PC-9 (cell line): ENCODE data around the gene ELK3. TPM values are rescaled to one million over a fixed set of nuclear protein-coding genes. Genes with fewer than 3 reads are reported as not detected.
"Not testable (repeated sequence)": the region's sequence is repeated elsewhere in the genome, so short reads cannot be mapped to it uniquely, and the experiment has no call there.

ENCODE experiments used
- BruUV-seq: library from RNA; stranded (reverse); fragments of 400-500 nt; replicated peaks from 2 replicates; lab custom pipeline; 2021; lab: Mats Ljungman, UMichigan
- CTCF ChIA-PET: fragments of 300-600 bp; sonication (Branson Sonifier 250); formaldehyde crosslinking; loops from one replicate; lab custom pipeline; 2022; ENCODE audit warnings: antibody characterized with exemption; lab: Charles Lee
- POLR2A ChIA-PET: fragments of 300-600 bp; sonication (Branson Sonifier 250); formaldehyde crosslinking; loops from one replicate; lab custom pipeline; 2022; ENCODE audit warnings: antibody characterized with exemption; ENCODE audit not compliant: unreplicated experiment; lab: Charles Lee
- DNase-seq, 2 experiments: peaks; one replicate each; pipeline versions ENCODE4 v3.0.0 to v3.0.0-alpha.2; 2015 to 2022; ENCODE audit warnings: mixed read lengths in 1 of 2
- H2AFZ ChIP-seq: fragments of 200-600 bp; sonication (generic); 2 replicates; pipeline ENCODE4 v1.8.1; 2017; ENCODE audit warnings: antibody characterized with exemption
- H3F3A ChIP-seq: fragments of 200-600 bp; sonication (generic); 2 replicates; pipeline ENCODE4 v1.8.1; 2017; ENCODE audit warnings: antibody characterized with exemption, mild to moderate bottlenecking, low read depth; ENCODE audit not compliant: insufficient read depth
- H3K27ac ChIP-seq: fragments of 200-600 bp; sonication (generic); 2 replicates; pipeline ENCODE4 v1.6.1; 2016; ENCODE audit warnings: mixed run types
- H3K27me3 ChIP-seq: fragments of 200-600 bp; sonication (generic); 2 replicates; pipeline ENCODE4 v1.6.1; 2016; ENCODE audit warnings: low read depth, mixed run types; ENCODE audit not compliant: insufficient read depth
- H3K36me3 ChIP-seq: fragments of 200-600 bp; sonication (generic); 2 replicates; pipeline ENCODE4 v1.6.1; 2016; ENCODE audit warnings: low read depth, mixed run types
- H3K4me1 ChIP-seq: fragments of 200-600 bp; sonication (generic); replicated peaks from 2 replicates; pipeline ENCODE4 v1.6.1; 2016; ENCODE audit warnings: mixed run types; ENCODE audit not compliant: insufficient read depth
- H3K4me2 ChIP-seq: fragments of 200-600 bp; sonication (generic); 2 replicates; pipeline ENCODE4 v1.6.1; 2017; ENCODE audit warnings: mixed run types
- H3K4me3 ChIP-seq: fragments of 200-600 bp; sonication (generic); 2 replicates; pipeline ENCODE4 v1.6.1; 2016; ENCODE audit warnings: mixed run types
- H3K79me2 ChIP-seq: fragments of 200-600 bp; sonication (generic); 2 replicates; pipeline ENCODE4 v1.6.1; 2017; ENCODE audit warnings: low read depth, mixed run types
- H3K9me2 ChIP-seq: fragments of 200-600 bp; sonication (generic); 2 replicates; pipeline ENCODE4 v1.8.1; 2017; ENCODE audit warnings: mild to moderate bottlenecking; ENCODE audit not compliant: insufficient read depth
- H3K9me3 ChIP-seq: fragments of 200-600 bp; sonication (generic); 2 replicates; pipeline ENCODE4 v1.8.1; 2016; ENCODE audit warnings: low read depth; ENCODE audit not compliant: insufficient read depth
- H4K20me1 ChIP-seq: fragments of 200-600 bp; sonication (generic); 2 replicates; pipeline ENCODE4 v1.8.1; 2017; ENCODE audit not compliant: insufficient read depth
- CTCF ChIP-seq: fragments of 200-600 bp; sonication (generic); conservative IDR thresholded peaks from 2 replicates; pipeline ENCODE4 v1.6.1; 2017; ENCODE audit warnings: mixed run types, antibody characterized with exemption, mild to moderate bottlenecking, moderate library complexity
- EZH2 ChIP-seq: fragments of 200-600 bp; sonication (generic); IDR thresholded peaks from 2 replicates; pipeline ENCODE4 v1.8.0; 2017; ENCODE audit warnings: antibody characterized with exemption, low read depth
- intact Hi-C: fragments of 100-400 bp; cut with micrococcal nuclease; formaldehyde crosslinking; loops from one replicate; pipeline ENCODE4 v1.10.0; 2022; ENCODE audit not compliant: unreplicated experiment
- total RNA-seq: library from RNA; stranded (reverse); gene quantifications from 2 replicates; pipeline ENCODE4 v1.2.3, GENCODE V29; 2021

Gene ELK3
- total RNA-seq, 1 experiment from 2014 or later, result 52.3 TPM

GRCh38 chr12:96313606-96314005 is 119.4 kb downstream of the ELK3 start:
- no TSS peak for BruUV-seq
- H3K9me2 ChIP-seq, result no peaks in the 10 kb centered on the region
- CTCF ChIA-PET, result no interaction called here
- peaks cover 22% of the 10 kb centered on the region for H3K79me2 ChIP-seq
- no peak overlapping the region for H3K4me3 ChIP-seq
- H3K27me3 ChIP-seq, result no peaks in the 10 kb centered on the region
- H3K36me3 ChIP-seq, result no peaks in the 10 kb centered on the region; the same call in 1 of the 2 replicates
- peaks cover 6% of the 10 kb centered on the region; the same call in 1 of the 2 replicates for H4K20me1 ChIP-seq
- H3F3A ChIP-seq, result peaks cover 23% of the 10 kb centered on the region
- intact Hi-C loops, result no loop called here
- no peak for DNase-seq
- no peak overlapping the region for H3K27ac ChIP-seq
- no peaks in the 10 kb centered on the region for H3K9me3 ChIP-seq
- H2AFZ ChIP-seq, result no peak overlapping the region
- H3K4me2 ChIP-seq, result no peak overlapping the region
- POLR2A ChIA-PET, result no interaction called here
- TF ChIP-seq CTCF (no peak), EZH2 (no peak)
- H3K4me1 ChIP-seq, result no peaks in the 10 kb centered on the region

DNA sequence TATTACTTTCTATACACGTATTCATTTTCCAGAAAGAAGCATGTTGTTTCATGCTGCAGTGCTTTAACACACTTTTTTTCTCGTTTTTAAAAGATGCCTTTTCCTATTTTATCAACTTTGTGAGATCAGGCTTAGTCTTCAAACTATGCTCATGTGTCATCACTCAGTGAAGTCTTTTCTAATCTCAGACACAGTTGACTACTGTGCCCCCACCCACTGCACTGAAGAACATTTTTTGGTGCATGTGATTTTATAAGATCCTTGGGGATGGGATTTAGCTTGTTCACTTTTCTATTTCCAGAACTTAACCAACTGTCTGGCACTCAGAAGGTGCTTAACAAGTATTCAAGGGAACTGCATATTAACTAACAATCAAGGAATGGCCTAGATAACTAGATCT is 120.5 kb downstream of the ELK3 start:
- no peaks in the 10 kb centered on the region; the same call in 1 of the 2 replicates for H3K36me3 ChIP-seq
- no peak overlapping the region for H3K27ac ChIP-seq
- no peaks in the 10 kb centered on the region for H3K4me1 ChIP-seq
- intact Hi-C loops, result no loop called here
- H4K20me1 ChIP-seq, result peaks cover 6% of the 10 kb centered on the region; the same call in 1 of the 2 replicates
- H3K79me2 ChIP-seq, result peaks cover 22% of the 10 kb centered on the region
- peaks cover 23% of the 10 kb centered on the region for H3F3A ChIP-seq
- no peak for DNase-seq
- TF ChIP-seq EZH2, result no peak
- CTCF ChIA-PET, result interaction anchor here (0.6 kb wide), 1 partner anchor 46 kb away, joined by 22 read pairs; no protein-coding TSS in a partner anchor
- POLR2A ChIA-PET, result no interaction called here
- no TSS peak for BruUV-seq
- no peaks in the 10 kb centered on the region for H3K9me2 ChIP-seq
- no peak overlapping the region for H2AFZ ChIP-seq
- no peaks in the 10 kb centered on the region for H3K9me3 ChIP-seq
- no peak overlapping the region for H3K4me2 ChIP-seq
- no peak overlapping the region for H3K4me3 ChIP-seq
- no peaks in the 10 kb centered on the region for H3K27me3 ChIP-seq

- H3K9me3 ChIP-seq, CTCF ChIA-PET, H3K4me1 ChIP-seq, BruUV-seq, H4K20me1 ChIP-seq, H3K9me2 ChIP-seq, H3K27me3 ChIP-seq, intact Hi-C loops, H2AFZ ChIP-seq, H3K36me3 ChIP-seq: not testable (repeated sequence)
- H3F3A ChIP-seq, result peaks cover 17% of the 10 kb centered on the region
- DNase-seq, result peak in 1 of 2 experiments; percentile 26
- 0 out of 2 replicates have a peak overlapping the region, but pooled peaks have one; percentile 29 for H3K27ac ChIP-seq
- H3K79me2 ChIP-seq, result peaks cover 19% of the 10 kb centered on the region
- peak overlapping the region; percentile 49; the same call in 1 of the 2 replicates for H3K4me3 ChIP-seq
- peak overlapping the region; percentile 58 for H3K4me2 ChIP-seq
- POLR2A ChIA-PET, result interaction anchor here (0.6 kb wide), 1 partner anchor 249 kb away, joined by 3 read pairs; no protein-coding TSS in a partner anchor
Observed at GRCh38 chr12:96315741-96316481, 121.7 kb downstream of the ELK3 start.

GRCh38 chr12:96317801-96318200 is 123.6 kb downstream of the ELK3 start:
- H3K27ac ChIP-seq, CTCF ChIA-PET, H4K20me1 ChIP-seq, H3K9me2 ChIP-seq, H3F3A ChIP-seq, H3K36me3 ChIP-seq, H3K4me1 ChIP-seq, H3K4me2 ChIP-seq, DNase-seq, H3K4me3 ChIP-seq, POLR2A ChIA-PET, H3K27me3 ChIP-seq, BruUV-seq, H2AFZ ChIP-seq, H3K9me3 ChIP-seq, intact Hi-C loops: not testable (repeated sequence)
- peaks cover 19% of the 10 kb centered on the region for H3K79me2 ChIP-seq

Other genes starting within 250 kb of the ELK3 start
- gene HAL, start 198.0 kb upstream of the ELK3 start, total RNA-seq, result 0.45 and 1.3 TPM in 2 replicates
- 115 and 118 TPM in 2 replicates for gene LTA4H, start 158.8 kb upstream of the ELK3 start, total RNA-seq
- gene CDK17, start 206.1 kb downstream of the ELK3 start, total RNA-seq, result 22.5 and 29.0 TPM in 2 replicates